Skin of body (tissue), 2 donors: Measurements from ENCODE around the gene FN3KRP. TPM values are rescaled to one million over a fixed set of nuclear protein-coding genes. Genes with fewer than 3 reads are reported as not detected.

Experiments
- small RNA-seq: library from RNA; depleted of rRNA; stranded (forward); fragments of <200 nt; gene quantifications from one replicate; pipeline ENCODE3, GENCODE V24; 2014; ENCODE audit warnings: low replicate concordance
- total RNA-seq: library from RNA; depleted of rRNA; stranded (reverse); fragments of >200 nt; gene quantifications from one replicate; pipeline ENCODE4 v1.2.3, GENCODE V29; 2014

The FN3KRP gene
- total RNA-seq, 1 donor from 2014 or later, result 20.1 TPM

Small RNAs within 50 kb of the gene (small RNA-seq; reads per million reads assigned to genes)
- gene MIR4525, result not detected

Other genes starting within 250 kb of the FN3KRP start
- gene FOXK2, start 197.0 kb upstream of the FN3KRP start, total RNA-seq, result 25.4 TPM
- gene WDR45B, start 68.3 kb upstream of the FN3KRP start, total RNA-seq, result 54.9 TPM
- 7.5 TPM for gene RAB40B, start 18.0 kb upstream of the FN3KRP start, total RNA-seq
- gene FN3K, start 18.9 kb downstream of the FN3KRP start, total RNA-seq, result 8.1 TPM
- gene TBCD, start 35.4 kb downstream of the FN3KRP start, total RNA-seq, result 44.5 TPM
- 31.3 TPM for gene ZNF750, start 123.3 kb downstream of the FN3KRP start, total RNA-seq